HCT116 (cell line): ENCODE measurements around the gene TPBGL.

ENCODE experiments used
- CTCF ChIP-seq, 3 experiments: fragments of 200-600 bp in 1 of 3; sonication (generic) in 1 of 3; IDR thresholded peaks in 2 of 3; conservative IDR thresholded peaks in 1 of 3; 2 replicates each; pipeline ENCODE4 v1.5.1; 2012 to 2017; ENCODE audit warnings: low read depth in 2 of 3, low read length in 2 of 3, antibody characterized with exemption in 1 of 3, borderline replicate concordance in 1 of 3, control low read depth in 1 of 3, mild to moderate bottlenecking in 1 of 3, mixed read lengths in 1 of 3, mixed run types in 1 of 3, moderate library complexity in 1 of 3; ENCODE audit not compliant: insufficient read depth in 1 of 3
- EZH2 ChIP-seq: fragments of 200-600 bp; sonication (generic); IDR thresholded peaks from 2 replicates; pipeline ENCODE4 v1.6.1; 2017; ENCODE audit warnings: antibody characterized with exemption, mixed run types
- POLR2AphosphoS5 ChIP-seq: IDR thresholded peaks from 2 replicates; pipeline ENCODE4 v1.6.1; 2011; ENCODE audit warnings: mild to moderate bottlenecking, low read depth, low read length, moderate library complexity

- TF ChIP-seq EZH2, result no peak
- no peak for TF ChIP-seq CTCF (IDR thresholded peaks at IDR 0.05 in 2 of 3, conservative IDR thresholded peaks at IDR 0.05 in 1 of 3; ENCODE audit: borderline replicate concordance in 1 of 3, insufficient read depth in 1 of 3, low read depth in 2 of 3, low read length in 2 of 3)
- no peak for TF ChIP-seq POLR2AphosphoS5
Measured at GRCh38 chr11:75240311-75241035, at the start of gene TPBGL.
